AG04449 (cell line): Measurements from ENCODE around the gene SAE1.
A peak's percentile ranks its signal among the peaks of the same experiment; 100 is the strongest.

Experiments used
- CTCF ChIA-PET: fragments of 350-600 bp; formaldehyde crosslinking; extraction: SDS; loops from one replicate; lab custom pipeline; 2021; ENCODE audit warnings: antibody characterized with exemption; lab: Yijun Ruan, JAX
- POLR2A ChIA-PET: fragments of 400-600, 350-600 bp; formaldehyde crosslinking; extraction: SDS; loops from one replicate; lab custom pipeline; 2020; ENCODE audit warnings: antibody characterized with exemption, inconsistent platforms; lab: Yijun Ruan, JAX
- DNase-seq: peaks from one replicate; pipeline ENCODE4 v3.0.0-alpha.2; 2010; ENCODE audit warnings: low read depth, low spot score
- H3K4me3 ChIP-seq: 2 replicates; pipeline ENCODE4 v1.5.1; 2011; ENCODE audit warnings: low read depth, mild to moderate bottlenecking, control low read depth, low read length
- CTCF ChIP-seq: IDR thresholded peaks from one replicate; pipeline ENCODE4 v1.5.1; 2011; ENCODE audit warnings: mild to moderate bottlenecking, moderate library complexity, low read length, control low read depth, inconsistent platforms; ENCODE audit not compliant: insufficient read depth; ENCODE audit errors: missing control alignments

SAE1 gene

GRCh38 chr19:47226426-47227351 lies 96.1 kb downstream of the SAE1 start:
- no peak for DNase-seq
- peak overlapping the region; percentile 95 for H3K4me3 ChIP-seq
- TF ChIP-seq CTCF: no peak
- POLR2A ChIA-PET: interaction anchor here (0.6 to 4.6 kb wide), 14 partner anchors 9 to 207 kb away, joined by 3 to 79 read pairs (median 6); partner anchors contain the start of genes CCDC9, NPAS1 and ZC3H4
- CTCF ChIA-PET: interaction anchor here (0.8 to 9.0 kb wide), 6 partner anchors 12 to 76 kb away, joined by 3 to 145 read pairs (median 7); no protein-coding TSS in a partner anchor

GRCh38 chr19:47227352-47228167 lies 96.9 kb downstream of the SAE1 start:
- no peak for TF ChIP-seq CTCF
- POLR2A ChIA-PET: interaction anchor here (0.8 to 4.6 kb wide), 8 partner anchors 11 to 114 kb away, joined by 3 to 79 read pairs (median 12); partner anchors contain the start of genes CCDC9 and ZC3H4
- DNase-seq: peak; percentile 76
- peak overlapping the region; percentile 95 for H3K4me3 ChIP-seq
- CTCF ChIA-PET: interaction anchor here (0.7 to 9.0 kb wide), 4 partner anchors 14 to 77 kb away, joined by 3 to 145 read pairs (median 57); no protein-coding TSS in a partner anchor

GRCh38 chr19:47228168-47228936 lies 97.7 kb downstream of the SAE1 start:
- peak overlapping the region; percentile 95 for H3K4me3 ChIP-seq
- TF ChIP-seq CTCF: no peak
- ChIA-PET POLR2A (interaction anchor here (0.6 to 4.6 kb wide), 5 partner anchors 10 to 71 kb away, joined by 3 to 79 read pairs (median 28); partner anchors contain the start of gene CCDC9), CTCF (interaction anchor here (0.7 to 9.0 kb wide), 2 partner anchors 17 to 18 kb away, joined by 3 to 104 read pairs; no protein-coding TSS in a partner anchor)
- no peak for DNase-seq

GRCh38 chr19:47228937-47229675 lies 98.5 kb downstream of the SAE1 start:
- no peak for DNase-seq
- peak overlapping the region; percentile 95 for H3K4me3 ChIP-seq
- ChIA-PET CTCF (interaction anchor here (1.1 to 9.0 kb wide), 2 partner anchors 16 to 71 kb away, joined by 5 to 104 read pairs; no protein-coding TSS in a partner anchor), POLR2A (no interaction called here)
- TF ChIP-seq CTCF: no peak

- ChIA-PET CTCF (interaction anchor here (1.1 to 9.0 kb wide), 2 partner anchors 16 to 71 kb away, joined by 5 to 104 read pairs; no protein-coding TSS in a partner anchor), POLR2A (interaction anchor here (0.6 kb wide), 1 partner anchor 13 kb away, joined by 3 read pairs; no protein-coding TSS in a partner anchor)
- DNase-seq: no peak
- peak overlapping the region; percentile 95 for H3K4me3 ChIP-seq
- no peak for TF ChIP-seq CTCF
These were observed 99.0 kb downstream of the SAE1 start for GRCh38 chr19:47229676-47230053.
